Neural progenitor cell (in vitro differentiated cells): ENCODE data around the gene ADAMTS6.

Source experiments
- EZH2 ChIP-seq: fragments of 200-600 bp; sonication (generic); IDR thresholded peaks from 2 replicates; pipeline ENCODE4 v1.6.1; 2017; ENCODE audit warnings: antibody characterized with exemption, mild to moderate bottlenecking, moderate library complexity
- TF ChIP-seq, protein P1 (sequence below): fragments of 200-600 bp; sonication (generic); IDR thresholded peaks from 2 replicates; pipeline ENCODE4 v1.5.1; 2017; ENCODE audit warnings: antibody characterized with exemption, mild to moderate bottlenecking

DNA sequence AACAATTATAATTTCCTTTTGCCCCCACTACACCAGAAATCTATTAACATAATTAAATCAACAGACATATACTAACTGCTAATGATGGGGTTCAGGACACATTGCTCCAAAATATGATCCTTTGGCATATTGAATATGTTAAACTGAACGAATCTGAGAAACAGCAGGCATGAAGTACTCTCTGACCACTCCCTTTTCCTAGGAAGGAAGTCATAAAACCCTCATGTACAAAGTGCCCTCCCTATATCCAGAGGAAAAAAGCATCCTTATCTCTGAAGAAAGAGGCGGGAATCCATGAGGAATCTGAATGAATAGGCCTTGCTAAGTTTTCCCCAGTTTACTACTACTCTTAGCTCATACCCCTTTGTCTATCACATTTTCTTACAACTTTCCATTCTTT lies 67.9 kb downstream of the ADAMTS6 start:
- TF ChIP-seq, protein P1, sequence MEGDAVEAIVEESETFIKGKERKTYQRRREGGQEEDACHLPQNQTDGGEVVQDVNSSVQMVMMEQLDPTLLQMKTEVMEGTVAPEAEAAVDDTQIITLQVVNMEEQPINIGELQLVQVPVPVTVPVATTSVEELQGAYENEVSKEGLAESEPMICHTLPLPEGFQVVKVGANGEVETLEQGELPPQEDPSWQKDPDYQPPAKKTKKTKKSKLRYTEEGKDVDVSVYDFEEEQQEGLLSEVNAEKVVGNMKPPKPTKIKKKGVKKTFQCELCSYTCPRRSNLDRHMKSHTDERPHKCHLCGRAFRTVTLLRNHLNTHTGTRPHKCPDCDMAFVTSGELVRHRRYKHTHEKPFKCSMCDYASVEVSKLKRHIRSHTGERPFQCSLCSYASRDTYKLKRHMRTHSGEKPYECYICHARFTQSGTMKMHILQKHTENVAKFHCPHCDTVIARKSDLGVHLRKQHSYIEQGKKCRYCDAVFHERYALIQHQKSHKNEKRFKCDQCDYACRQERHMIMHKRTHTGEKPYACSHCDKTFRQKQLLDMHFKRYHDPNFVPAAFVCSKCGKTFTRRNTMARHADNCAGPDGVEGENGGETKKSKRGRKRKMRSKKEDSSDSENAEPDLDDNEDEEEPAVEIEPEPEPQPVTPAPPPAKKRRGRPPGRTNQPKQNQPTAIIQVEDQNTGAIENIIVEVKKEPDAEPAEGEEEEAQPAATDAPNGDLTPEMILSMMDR = no peak
- no peak for TF ChIP-seq EZH2
